Left colon (tissue), 2 donors: ENCODE results near the gene FFAR2. TPM values are rescaled to one million over a fixed set of nuclear protein-coding genes. Genes with fewer than 3 reads are reported as not detected.
"Not testable (repeated sequence)": the region's sequence is repeated elsewhere in the genome, so short reads cannot be mapped to it uniquely, and the experiment has no call there.

Experiments
- ATAC-seq: fragments of 200-7000 bp; cut with Tn5 transposase; one replicate; pipeline ENCODE4 v1.9.1; 2020; ENCODE audit warnings: mild to moderate bottlenecking, moderate library complexity
- DNase-seq, 2 donors: peaks; one replicate each; pipeline ENCODE4 v3.0.0-alpha.2; 2020
- intact Hi-C, 2 donors: fragments of 100-400 bp; cut with DNase I in 1 of 2; cut with micrococcal nuclease in 1 of 2; formaldehyde crosslinking; loops; one replicate each; pipeline versions ENCODE4 v1.11.2 to v1.14.0; 2022; cut with DNase I, micrococcal nuclease
- total RNA-seq, 2 donors: library from RNA; stranded (reverse); fragmentation: NEBNext Ultra II Directional; extraction: Animal tissue kit (Norgen Biotek cat#: 25700); gene quantifications; one replicate each; pipeline ENCODE4 v1.2.1, GENCODE V29; 2021
- donor health status: DM: no; HTN: no; CAD: no.
- donor health status: DM: yes; HTN: yes; CAD: no.

FFAR2 gene
- total RNA-seq, 2 donors from 2014 or later = 1.2 to 1.8 TPM

- intact Hi-C loops = no loop called here
- no peak for ATAC-seq
- no peak for DNase-seq
These were observed 28.3 kb upstream of the FFAR2 start for GRCh38 chr19:35419805-35420204.

- DNase-seq (no peak), ATAC-seq (no peak)
- intact Hi-C loops = no loop called here
These were observed 26.7 kb upstream of the FFAR2 start for GRCh38 chr19:35421362-35421761.

GRCh38 chr19:35423406-35423805, 24.7 kb upstream of the FFAR2 start:
- ATAC-seq, DNase-seq, intact Hi-C loops: not testable (repeated sequence)

GRCh38 chr19:35425682-35426081, 22.4 kb upstream of the FFAR2 start:
- intact Hi-C loops = no loop called here
- no peak for ATAC-seq

GRCh38 chr19:35427187-35427586, 20.9 kb upstream of the FFAR2 start:
- ATAC-seq (peak; percentile 40), DNase-seq (no peak)
- intact Hi-C loops = no loop called here

More at GRCh38 chr19:35425682-35426081, 22.4 kb upstream of the FFAR2 start:
- DNase-seq = no peak

GRCh38 chr19:35429698-35430408, 18.2 kb upstream of the FFAR2 start:
- intact Hi-C loops = no loop called here
- DNase-seq (peak; percentile 73 to 76), ATAC-seq (peak; percentile 86)

GRCh38 chr19:35430409-35431144, 17.5 kb upstream of the FFAR2 start:
- intact Hi-C loops = no loop called here
- DNase-seq = no peak

GRCh38 chr19:35431145-35431807, 16.8 kb upstream of the FFAR2 start:
- intact Hi-C loops = no loop called here
- ATAC-seq = no peak
- no peak for DNase-seq

More at GRCh38 chr19:35430409-35431144, 17.5 kb upstream of the FFAR2 start:
- ATAC-seq = peak; percentile 17

- no peak for DNase-seq
- intact Hi-C loops = no loop called here
- no peak for ATAC-seq
These were observed 15.1 kb upstream of the FFAR2 start for GRCh38 chr19:35432911-35433310.

GRCh38 chr19:35433448-35433847, 14.6 kb upstream of the FFAR2 start:
- intact Hi-C loops = no loop called here
- DNase-seq (no peak), ATAC-seq (no peak)

- no peak for DNase-seq
- intact Hi-C loops = no loop called here
- no peak for ATAC-seq
These were observed 12.2 kb upstream of the FFAR2 start for GRCh38 chr19:35435896-35436295.

GRCh38 chr19:35436477-35437405, 11.3 kb upstream of the FFAR2 start:
- intact Hi-C loops = no loop called here
- DNase-seq = peak; percentile 41 to 44
- peak; percentile 59 for ATAC-seq

- DNase-seq (peak; percentile 31 to 55), ATAC-seq (peak; percentile 75)
- intact Hi-C loops = no loop called here
These were observed 10.6 kb upstream of the FFAR2 start for GRCh38 chr19:35437406-35437951.

GRCh38 chr19:35438096-35438495, 10.0 kb upstream of the FFAR2 start:
- intact Hi-C loops = no loop called here
- ATAC-seq (no peak), DNase-seq (no peak)

GRCh38 chr19:35438527-35438926, 9.5 kb upstream of the FFAR2 start:
- DNase-seq = no peak
- intact Hi-C loops = no loop called here
- no peak for ATAC-seq

GRCh38 chr19:35439921-35440320, 8.1 kb upstream of the FFAR2 start:
- intact Hi-C loops = no loop called here
- DNase-seq = no peak
- peak; percentile 47 for ATAC-seq

- no peak for DNase-seq
- no peak for ATAC-seq
- intact Hi-C loops = no loop called here
These were observed 6.0 kb upstream of the FFAR2 start for GRCh38 chr19:35442091-35442490.

- intact Hi-C loops = no loop called here
- DNase-seq (no peak), ATAC-seq (no peak)
These were observed 3.3 kb upstream of the FFAR2 start for GRCh38 chr19:35444735-35445134.
